Stimulated activated naive CD4-positive, alpha-beta T cell treated with Interleukin-2 at 50 U/mL for 16 hours (primary cell): Measurements from ENCODE around the gene SYP.

Source experiments
- DNase-seq: peaks from one replicate; lab custom pipeline; 2025; lab: John Stamatoyannopoulos, UW

Gene SYP

GRCh38 chrX:49199906-49200771, at the start of gene SYP:
TSS of gene SYP (minus strand) at chrX:49200193. CDS start at chrX:49200186, 7 bp downstream.
- DNase-seq, result peak; percentile 83

- DNase-seq, result no peak
Observed at GRCh38 chrX:49249616-49250015, 49.6 kb upstream of the SYP start.

- DNase-seq, result no peak
Observed at GRCh38 chrX:49249071-49249470, 49.1 kb upstream of the SYP start.

GRCh38 chrX:49247916-49248811, 48.2 kb upstream of the SYP start:
- no peak for DNase-seq

- no peak for DNase-seq
Observed at GRCh38 chrX:49247346-49247745, 47.4 kb upstream of the SYP start.

GRCh38 chrX:49246541-49246940, 46.5 kb upstream of the SYP start:
- DNase-seq, result no peak

- DNase-seq, result no peak
Observed at GRCh38 chrX:49244207-49244606, 44.2 kb upstream of the SYP start.

DNA sequence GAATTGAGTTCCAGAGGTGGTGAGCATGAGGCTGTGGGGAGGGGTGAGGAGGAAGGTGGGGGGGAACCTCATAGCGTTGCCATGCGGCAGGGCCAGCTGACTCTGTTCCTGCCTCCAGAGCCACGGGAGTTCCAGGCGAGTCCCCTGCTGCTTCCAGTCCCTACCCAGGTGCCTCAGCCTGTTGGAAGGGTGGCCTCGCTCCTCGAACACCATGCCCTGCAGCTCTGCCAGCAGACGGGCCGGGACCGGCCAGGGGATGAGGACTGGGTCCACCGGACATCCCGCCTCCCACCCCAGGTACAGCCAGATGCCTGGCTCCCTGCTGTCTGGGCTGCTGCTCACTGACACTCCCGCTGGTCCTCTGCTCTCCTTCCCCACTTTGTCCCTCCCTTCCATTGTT, 43.2 kb upstream of the SYP start:
- DNase-seq, result no peak

- DNase-seq, result no peak
Observed at GRCh38 chrX:49242545-49243066, 42.6 kb upstream of the SYP start.

GRCh38 chrX:49238735-49239134, 38.7 kb upstream of the SYP start:
- DNase-seq, result no peak

DNA sequence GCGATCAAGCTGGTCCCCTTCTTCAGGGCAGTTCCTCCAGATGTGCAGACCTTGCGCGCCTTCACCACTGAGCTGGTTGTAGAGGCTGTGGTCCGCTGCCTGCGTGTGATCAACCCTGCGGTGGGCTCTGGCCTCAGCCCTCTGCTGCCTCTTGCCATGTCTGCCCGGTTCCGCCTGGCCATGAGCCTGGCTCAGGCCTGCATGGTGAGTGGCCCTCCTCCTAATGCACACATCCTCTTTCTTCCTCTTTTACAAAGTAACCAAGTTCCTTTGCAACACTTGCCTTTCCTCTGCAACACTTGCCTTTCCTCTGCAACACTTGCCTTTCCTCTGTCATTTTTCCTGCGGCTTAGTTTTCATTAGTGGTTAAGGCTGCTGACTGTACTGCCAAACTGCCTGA, 37.1 kb upstream of the SYP start:
- DNase-seq, result no peak

DNA sequence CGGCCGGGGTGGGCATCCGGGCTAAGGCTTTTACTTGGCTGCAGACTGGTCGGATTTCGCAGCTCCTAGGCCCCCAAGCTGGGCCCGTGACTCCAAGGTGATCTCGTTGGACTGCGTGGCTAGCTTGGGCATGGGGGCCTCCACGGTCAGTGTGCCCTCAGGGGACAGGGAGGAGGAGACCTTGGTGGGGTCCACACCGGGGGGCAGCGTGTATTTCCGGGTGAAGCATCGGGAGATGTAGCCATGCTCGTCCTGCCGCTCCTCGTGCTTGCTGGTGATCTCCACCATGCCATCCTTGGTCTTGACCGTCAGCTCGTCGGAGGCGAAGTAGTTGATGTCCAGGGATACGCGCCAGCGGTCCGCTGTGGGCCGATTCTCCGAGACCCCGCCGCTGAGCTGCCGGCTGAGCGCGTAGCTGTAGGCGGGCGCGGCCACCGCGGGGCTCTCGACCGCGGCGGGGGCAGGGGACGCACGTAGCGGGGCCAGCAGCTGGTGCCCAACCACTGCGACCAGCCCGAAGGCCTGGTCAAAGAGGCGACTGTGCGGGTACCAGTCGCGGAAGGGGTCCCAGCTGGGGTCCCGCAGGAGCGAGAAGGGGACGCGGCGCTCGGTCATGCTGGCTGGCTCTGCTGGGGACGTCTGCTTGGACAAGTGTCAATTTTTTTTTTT, 34.0 kb upstream of the SYP start:
- no peak for DNase-seq

GRCh38 chrX:49233176-49233575, 33.2 kb upstream of the SYP start, which contains the start of gene CACNA1F:
TSS of gene CACNA1F (minus strand) at chrX:49233340. CDS start at chrX:49233309, 31 bp downstream.
- DNase-seq, result no peak

- DNase-seq, result no peak
Observed at GRCh38 chrX:49232525-49232924, 32.5 kb upstream of the SYP start.

- no peak for DNase-seq
Observed at GRCh38 chrX:49231333-49232000, 31.5 kb upstream of the SYP start.

GRCh38 chrX:49230500-49231232, 30.7 kb upstream of the SYP start:
- DNase-seq, result peak; percentile 52

DNA sequence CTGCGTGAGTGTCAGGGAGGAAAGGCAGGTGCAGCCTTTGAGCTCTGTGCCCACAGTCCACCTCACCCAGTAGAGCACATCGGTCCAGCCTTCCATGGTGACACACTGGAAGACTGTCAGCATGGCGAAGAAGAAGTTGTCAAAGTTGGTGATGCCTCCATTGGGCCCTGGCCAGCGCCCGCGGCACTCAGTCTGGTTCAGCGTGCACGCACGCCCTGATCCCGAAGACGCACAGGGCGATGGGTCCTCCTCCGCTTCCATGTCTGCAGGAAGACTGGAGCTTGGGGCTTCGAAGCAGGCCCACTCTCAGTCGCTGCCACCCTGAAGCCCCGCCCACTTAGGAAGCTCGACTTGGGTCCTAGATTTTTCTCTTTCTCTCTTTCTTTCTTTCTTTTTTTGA, 28.2 kb upstream of the SYP start:
- no peak for DNase-seq

GRCh38 chrX:49227726-49228125, 27.7 kb upstream of the SYP start:
- DNase-seq, result no peak

DNA sequence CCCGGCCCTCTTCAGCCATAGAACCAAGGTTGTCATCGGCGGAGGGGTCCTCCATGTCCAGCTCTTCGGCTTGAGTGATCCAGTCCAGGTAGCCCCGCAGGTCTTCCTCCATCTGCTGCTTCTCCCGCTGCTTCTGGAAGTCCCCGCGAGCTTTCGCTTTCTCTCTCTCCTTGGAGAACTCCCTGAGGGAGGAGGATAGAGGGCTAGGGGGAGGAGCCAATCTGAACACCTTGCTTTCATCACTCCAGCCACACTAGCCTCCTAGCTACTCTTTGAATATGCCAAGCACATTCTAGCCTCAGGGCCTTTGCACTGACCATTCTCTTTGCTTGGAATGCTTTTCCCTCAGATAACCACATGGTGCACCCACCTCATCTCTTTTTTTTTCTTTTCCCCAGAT, 27.0 kb upstream of the SYP start:
- no peak for DNase-seq

GRCh38 chrX:49225858-49226257, 25.9 kb upstream of the SYP start:
- no peak for DNase-seq

DNA sequence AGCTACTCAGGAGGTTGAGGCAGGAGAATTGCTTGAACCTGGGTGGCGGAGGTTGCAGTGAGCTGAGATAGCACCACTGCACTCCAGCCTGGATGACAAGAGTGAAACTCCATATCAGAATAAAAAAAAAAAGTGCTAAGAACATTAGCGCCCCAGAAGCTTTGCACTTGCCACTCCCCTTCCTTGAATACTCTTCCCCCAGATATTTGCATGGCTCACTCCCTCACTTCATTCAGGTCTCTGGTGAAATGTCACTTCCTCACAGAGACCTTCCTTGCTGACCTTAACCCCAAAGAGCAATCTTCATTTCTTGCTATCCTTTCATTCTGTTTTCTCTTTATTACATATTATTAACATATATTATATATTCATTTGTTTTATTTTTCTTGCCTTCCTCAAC, 21.9 kb upstream of the SYP start:
- DNase-seq, result no peak
